Activated CD4-positive, CD25-positive, alpha-beta regulatory T cell treated with anti-CD3 and anti-CD28 coated beads, Interleukin-2, amount 50 U/mL, for 72 hours (primary cell): ENCODE measurements around the gene ARHGAP8.
"Not testable (repeated sequence)": the region's sequence is repeated elsewhere in the genome, so short reads cannot be mapped to it uniquely, and the experiment has no call there.

Source experiments
- DNase-seq: peaks from one replicate; pipeline ENCODE4 v3.0.0; 2021

Gene ARHGAP8

DNA sequence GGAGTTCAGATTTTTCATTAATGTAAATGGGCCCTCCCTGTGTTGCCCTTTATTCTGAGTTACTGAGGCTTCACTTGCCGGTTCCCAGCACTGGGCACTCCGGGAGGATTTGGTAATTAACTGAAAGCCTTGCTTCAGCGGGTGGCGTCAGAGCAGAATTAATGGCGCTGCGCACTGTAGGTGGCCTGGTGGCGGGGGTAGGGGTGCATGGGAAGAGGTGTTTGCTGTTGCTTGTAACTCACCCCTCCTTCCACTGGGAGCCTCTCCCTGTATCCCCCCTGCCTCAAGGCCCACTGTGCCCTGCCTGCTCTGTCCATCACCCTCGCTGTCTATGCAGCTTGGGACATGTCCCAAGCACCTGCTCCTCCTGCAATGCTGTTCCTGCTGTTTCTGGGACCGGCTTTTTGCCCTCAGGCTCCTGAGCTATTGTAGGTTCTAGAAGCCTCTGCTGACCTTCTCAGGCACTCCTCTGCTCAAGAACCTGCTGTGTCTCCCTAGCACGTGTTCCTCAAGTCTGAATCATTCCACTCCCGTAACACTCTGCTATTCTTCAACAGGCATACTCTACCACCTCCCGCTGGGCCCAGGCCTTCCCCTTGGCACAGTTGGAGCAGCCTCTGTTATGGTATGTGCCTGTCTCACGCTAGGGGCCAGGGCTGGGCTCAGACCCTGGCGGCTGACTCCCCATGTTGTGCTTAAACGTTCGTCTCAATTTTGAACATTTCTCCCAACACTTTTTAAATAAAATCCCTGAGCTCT, 24.4 kb downstream of the ARHGAP8 start:
- no peak for DNase-seq

DNA sequence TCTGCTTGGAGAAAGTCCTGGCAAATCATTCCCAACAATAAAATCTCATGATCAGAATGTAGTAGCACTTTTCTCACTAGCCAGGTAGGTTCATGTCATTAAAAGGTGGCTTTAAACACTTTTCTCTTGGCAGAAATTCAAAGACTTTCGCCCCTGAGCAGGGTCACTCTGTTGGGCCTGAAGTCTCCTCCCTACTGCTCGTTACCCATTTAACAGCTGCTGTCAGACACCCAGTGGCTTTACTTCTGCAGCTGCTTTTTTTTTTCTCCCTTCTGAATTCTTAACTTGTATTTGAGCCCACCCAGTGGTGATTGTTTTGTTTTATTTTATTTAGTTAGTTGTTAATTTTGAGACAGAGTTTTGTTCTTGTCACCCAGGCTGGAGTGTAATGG, 25.0 kb downstream of the ARHGAP8 start:
- no peak for DNase-seq

DNA sequence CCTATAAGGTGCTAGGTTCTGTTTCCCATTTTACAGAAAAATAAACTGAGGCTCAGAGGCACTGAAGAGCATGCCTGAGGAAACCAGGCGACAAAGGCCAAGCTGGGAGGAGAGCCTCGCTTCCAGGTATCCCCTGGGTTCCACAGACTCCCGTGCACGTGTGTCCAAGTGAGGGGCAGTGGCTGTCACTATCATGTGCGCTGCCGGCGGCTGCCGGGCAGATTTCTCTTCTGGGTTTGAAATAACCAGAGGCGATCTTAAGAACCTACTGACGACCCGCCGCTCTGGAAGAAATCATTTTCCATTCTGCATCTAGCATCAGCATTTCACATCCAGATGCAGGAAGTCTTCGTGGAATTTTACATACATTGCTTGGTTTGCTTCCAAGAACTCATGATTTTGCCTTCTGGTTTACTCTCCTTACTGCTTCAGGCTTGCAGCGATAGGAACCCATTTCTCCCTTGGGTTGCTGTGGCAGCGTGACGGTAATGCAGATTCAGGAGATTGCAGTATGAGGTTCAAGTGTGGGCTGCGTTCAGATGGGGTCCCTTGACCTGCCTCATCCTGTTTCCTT, 28.6 kb downstream of the ARHGAP8 start:
- no peak for DNase-seq

DNA sequence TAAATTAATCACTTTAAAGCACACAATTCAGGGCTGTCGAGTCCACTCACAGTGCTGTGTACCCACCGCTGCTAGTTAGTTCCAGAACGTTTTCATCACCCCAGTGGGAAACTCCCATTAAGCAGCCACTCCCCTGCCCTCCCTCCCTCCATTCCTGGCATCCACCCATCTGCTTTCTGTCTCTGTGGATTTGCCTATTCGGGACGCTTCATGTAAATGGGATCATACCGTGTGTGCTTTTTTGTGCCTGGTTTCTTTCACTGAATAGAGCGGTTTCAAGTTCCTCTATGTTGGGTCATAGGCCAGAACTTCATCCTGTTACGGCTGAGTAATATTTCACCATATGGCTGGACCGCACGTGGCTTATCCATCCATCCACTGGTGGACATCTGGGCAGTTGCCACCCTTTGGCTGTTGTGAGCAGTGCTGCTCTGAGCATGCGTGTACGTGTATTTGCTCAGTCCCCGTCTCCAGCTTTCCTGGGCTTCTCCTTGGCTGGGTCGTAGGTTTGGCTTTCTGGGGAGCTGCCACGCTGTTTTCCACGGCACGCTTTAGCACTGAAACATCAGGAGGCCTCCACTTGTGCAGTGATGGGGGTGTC, 30.1 kb downstream of the ARHGAP8 start:
- DNase-seq: no peak

DNA sequence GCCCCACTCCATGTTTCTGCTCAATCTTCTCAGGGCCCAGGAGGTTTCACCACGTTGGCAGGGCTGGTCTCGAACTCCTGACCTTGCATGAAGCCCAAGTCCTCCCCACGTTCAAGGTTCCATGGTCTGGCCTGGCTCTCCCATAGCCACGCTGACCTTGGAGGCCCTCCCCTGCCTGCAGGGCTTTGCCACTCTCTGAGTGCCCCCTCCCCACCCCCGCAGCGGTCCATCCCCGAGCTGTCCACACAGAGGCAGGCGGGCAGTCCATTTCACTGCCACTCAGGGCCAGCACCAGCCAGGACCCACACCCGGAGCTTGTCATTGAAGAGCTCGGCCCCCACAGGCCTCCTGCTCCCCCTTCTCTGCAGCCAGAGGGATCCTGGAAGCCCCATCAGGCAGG, 30.7 kb downstream of the ARHGAP8 start:
- DNase-seq: no peak

DNA sequence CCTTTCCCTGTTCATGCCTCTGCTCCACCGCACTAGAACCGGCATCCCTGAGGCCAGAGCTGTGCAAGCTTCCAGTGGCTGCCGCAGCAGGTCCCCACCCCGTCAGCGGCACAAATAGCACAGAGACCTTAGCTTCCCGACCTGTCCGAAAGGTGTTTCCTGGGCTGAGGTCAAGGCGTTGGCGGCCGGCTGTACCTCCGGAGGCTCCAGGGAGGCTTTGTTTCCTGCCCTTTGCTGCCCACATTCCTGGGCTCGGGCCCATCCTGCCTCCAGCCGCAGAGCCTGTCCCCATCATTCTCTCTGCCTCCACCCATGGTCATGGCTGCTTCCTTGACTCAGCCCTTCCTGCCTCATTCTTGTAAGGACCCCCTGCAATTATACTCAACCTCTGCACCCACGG, 31.2 kb downstream of the ARHGAP8 start:
- no peak for DNase-seq

DNA sequence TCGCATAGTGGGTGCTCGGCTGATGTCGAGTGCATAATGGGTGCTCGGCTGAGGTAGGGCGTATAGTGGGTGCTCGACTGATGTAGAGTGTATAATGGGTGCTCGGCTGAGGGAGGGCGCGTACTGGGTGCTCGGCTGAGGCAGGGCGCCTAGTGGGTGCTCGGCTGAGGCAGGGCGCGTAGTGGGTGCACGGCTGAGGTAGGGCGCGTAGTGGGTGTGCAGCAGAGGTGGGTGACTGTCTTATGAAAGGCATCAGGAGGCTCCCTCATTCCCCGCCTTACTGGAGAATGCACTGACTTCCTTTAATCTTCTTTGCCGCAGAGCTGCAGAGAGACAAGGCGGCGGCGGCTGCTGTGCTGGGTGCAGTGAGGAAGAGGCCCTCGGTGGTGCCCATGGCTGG, 33.8 kb downstream of the ARHGAP8 start:
- no peak for DNase-seq

DNA sequence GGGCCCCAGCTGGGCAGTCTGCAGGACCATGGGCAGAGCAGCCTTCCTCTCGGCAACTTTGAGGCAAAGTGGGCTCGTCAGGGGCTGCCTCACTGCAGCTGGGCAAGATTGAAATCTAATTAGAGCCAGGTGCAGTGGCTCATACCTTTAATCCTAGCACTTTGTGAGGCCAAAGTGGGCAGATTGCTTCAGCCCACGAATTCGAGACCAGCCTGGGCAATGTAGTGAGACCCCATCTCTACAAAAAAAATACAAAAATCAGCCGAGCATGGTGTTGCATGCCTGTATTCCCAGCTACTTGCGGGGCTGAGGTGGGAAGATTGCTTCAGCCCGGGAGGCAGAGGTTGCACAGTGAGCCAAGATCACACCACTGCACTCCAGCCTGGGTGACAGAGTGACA, 34.2 kb downstream of the ARHGAP8 start:
- DNase-seq: no peak

DNA sequence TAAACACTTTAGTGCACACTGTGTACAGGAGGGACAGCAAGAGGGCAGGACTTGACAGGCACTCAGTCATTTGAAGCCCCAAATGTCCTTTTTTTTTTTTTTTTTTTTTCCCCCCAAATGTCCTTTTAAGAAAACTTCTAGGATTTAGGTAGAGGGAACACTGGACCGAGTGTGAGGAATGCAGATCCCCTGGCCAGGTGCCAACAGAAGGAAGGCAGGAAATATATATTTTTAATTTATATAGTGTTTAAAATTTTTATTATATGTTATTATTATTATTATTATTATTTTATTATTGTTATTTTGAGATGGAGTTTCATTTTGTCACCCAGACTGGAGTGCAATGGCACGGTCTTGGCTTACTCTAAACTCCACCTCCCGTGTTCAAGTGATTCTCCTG, 35.5 kb downstream of the ARHGAP8 start:
- no peak for DNase-seq

DNA sequence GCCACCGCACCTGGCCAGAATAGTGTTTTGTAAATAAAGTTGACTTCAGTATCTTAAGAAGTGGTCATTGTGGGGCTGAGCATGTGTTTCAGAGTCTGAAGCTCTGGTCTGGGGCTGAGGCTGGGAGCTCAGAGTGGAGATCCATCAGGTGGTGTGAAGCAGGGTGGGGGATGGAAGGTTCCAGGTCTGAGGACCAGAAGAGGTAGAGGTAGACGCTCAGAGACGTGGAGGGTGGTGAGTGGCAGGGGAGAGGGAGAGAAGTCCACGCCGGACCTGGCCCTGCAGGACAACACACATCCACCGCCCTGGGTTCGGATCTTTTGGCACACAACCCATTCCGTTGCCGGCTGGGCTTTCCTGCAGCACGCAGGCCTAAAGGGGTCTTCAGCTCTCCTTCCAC, 40.7 kb downstream of the ARHGAP8 start:
- no peak for DNase-seq

DNA sequence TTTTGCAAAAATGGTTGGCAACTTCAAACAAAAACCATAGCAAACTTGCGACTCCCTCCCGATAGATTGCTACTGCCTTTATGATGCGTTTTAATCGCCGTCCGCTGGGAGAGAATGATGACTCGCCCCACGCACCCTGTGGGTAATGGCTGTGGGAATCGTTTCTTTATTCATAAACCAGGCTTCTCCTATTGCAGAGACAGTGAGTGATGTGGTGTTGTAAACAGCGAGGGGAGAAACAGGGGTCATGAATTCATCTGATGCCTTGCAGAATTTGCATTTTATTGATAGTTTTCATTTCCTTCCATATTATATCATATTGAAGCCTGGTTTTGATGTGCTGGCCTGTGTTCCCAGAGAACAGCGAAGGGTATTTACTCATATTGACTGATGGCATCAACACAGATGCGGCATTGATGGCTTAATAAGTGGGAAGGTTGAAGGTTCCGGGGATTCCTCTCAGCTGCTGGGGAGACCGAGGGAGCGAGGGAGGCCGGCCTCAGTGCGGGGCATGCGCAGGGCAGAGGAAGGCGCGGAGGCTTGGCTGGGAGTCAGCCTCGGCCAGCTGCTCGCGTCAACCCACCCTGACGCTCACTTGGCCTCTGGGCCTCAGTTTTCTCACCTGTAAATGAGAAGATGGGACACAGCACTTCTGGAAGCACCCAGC, 41.3 kb downstream of the ARHGAP8 start:
- DNase-seq: no peak

DNA sequence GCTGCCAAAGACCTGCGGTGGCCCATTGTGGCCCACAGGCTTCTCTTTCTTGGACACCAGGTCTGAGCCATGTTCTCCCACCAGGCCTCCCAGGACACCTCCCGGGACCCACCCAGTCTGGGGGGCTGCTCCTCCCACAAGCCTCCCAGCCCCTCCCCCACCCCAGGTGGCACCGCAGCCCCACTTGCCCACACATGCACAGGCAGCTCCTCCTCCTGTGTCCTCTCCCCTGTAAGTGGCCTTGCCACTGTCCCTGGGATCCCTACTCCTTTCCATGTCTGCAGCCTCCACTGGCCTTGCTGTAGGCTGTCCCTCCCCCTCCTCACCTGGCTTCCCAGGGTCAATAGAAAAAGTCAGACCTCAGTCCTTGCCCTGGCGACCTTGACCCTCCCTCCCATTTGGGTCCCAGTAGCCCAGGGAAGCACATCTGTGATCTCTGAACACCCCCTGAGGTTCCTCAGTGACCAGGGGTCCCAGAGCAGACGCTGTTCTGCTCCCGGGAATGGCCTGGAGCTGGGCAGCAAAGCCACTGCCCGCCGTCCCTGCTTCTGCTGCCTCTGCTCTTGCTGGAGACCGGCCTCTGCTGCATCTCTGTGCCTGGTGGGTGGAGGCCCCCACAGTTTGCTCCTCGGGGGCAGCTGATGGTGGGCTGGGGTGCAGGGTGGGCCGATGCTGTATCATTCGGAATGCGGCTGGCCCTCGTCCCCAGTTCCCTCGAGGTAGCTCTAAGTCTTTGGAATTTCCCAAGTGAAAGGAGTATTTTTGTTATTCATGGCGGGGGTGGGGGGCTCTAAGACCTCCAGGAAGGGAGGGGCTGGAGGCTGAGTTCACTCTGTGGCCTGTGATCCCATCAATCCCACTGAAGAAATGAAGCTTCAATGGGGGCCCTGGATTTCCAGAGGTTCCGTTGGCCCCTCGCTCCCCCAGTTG, 43.6 kb downstream of the ARHGAP8 start:
- no peak for DNase-seq

DNA sequence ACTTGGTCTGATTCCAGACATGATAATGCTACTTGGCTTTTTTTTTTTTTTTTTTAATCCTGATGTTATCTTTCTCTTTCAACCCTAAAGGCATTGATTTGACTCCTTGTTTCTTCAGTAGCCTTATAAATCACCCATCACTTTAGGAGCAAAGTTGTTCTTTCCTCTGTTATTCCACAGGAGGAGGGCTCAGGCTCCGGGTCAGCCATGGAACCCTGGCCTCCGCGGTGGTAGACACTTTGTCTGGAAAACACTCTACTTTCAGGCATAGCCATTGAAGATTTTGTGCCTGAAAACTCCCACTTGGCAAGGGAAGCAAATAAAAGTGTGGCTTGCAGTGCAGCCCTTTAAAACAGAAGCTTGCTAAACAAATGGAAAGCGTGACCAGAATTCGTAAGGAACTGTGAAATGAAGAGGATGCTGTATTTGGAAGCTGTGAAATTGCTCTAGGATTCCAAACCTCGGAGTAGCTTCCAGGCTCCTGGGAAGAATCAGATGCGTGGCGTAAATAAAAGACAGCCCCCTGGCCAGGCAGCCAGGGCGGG, 44.9 kb downstream of the ARHGAP8 start:
- DNase-seq: no peak

DNA sequence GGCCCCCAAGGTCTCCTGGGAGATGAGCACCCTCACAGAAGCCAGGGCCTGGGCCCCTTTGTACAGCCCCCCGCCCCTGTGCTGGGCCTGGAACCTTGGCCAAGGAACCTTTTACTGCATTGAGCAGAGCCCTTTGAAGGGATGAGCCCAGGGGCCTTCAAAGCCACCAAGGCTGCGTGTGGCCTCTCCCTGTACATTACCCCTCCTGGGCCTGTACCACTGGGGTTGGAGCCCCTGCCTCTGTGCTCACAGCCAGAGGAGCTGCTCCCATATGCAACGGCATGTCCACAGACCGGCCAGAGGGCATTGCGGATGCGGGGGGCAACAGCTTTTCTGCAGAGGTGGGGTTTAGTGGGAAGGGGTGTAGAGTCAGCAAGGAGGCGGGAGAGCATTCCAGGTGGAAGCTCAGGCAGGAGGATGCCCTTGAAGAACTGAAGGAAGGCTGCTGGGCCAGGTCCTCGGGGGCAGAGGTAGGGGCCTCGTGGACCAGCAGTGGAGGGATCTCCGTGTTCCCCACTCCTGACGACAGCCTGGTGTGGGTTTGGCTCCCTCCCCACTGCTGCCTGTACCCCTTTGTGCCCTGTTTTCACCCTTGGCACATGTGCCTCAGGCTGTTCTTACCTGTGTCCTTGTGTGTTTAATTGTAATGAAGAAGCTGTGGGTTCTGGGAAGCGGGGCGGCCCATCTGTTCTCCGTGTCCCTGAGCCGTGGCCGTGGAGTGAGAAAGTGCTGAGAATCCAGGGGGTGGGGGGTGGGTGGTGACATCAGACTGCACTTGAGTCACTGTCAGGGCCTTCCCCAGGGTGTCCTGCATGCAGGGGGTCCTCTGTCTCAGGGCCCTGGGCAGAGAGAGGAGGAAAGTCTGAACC, 46.9 kb downstream of the ARHGAP8 start:
- no peak for DNase-seq

DNA sequence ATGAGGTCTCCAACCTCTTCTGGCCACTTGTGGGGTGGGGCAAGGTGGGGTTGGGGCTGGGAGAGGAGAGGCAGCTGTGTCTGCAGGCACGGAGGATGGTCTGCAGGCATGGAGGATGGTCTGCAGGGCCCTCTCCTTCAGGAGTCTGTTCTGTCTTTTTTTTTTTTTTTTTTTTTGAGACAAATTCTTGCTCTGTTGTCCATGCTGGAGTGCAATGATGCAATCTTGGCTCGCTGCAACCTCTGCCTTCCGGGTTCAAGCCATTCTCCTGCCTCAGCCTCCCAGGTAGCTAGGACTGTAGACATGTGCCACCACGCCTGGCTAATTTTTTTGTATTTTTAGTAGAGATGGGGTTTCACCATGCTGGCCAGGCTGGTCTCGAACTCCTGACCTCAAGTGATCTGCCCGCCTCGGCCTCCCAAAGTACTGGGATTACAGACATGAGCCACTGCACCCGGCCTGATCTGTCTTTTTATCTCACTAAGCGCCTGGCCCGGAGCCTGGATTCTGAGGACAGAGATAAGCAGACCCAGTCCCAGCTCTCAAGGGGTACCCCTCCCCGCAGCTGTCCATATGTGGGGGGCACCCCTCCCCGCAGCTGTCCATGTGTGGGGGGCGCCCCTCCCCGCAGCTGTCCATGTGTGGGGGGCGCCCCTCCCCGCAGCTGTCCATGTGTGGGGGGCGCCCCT, 47.7 kb downstream of the ARHGAP8 start:
- not testable (repeated sequence) for DNase-seq

DNA sequence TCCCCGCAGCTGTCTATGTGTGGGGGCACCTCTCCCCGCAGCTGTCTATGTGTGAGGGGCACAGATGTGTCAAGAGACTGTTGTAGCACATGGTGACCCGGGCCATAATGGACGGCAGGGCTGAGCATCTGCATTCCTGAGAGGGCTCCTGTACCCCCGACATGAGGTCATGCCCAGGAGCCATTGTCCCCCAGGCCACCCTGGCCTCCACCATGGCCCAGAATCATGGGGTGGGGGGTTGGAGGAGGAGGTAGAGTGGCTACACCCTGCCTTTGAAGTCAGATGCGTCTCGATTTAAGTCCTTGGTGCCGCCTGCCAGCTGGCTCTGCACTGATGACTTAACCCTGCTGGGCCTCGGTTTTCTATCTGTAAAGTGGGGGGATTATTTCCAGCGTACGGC, 49.1 kb downstream of the ARHGAP8 start:
- no peak for DNase-seq

DNA sequence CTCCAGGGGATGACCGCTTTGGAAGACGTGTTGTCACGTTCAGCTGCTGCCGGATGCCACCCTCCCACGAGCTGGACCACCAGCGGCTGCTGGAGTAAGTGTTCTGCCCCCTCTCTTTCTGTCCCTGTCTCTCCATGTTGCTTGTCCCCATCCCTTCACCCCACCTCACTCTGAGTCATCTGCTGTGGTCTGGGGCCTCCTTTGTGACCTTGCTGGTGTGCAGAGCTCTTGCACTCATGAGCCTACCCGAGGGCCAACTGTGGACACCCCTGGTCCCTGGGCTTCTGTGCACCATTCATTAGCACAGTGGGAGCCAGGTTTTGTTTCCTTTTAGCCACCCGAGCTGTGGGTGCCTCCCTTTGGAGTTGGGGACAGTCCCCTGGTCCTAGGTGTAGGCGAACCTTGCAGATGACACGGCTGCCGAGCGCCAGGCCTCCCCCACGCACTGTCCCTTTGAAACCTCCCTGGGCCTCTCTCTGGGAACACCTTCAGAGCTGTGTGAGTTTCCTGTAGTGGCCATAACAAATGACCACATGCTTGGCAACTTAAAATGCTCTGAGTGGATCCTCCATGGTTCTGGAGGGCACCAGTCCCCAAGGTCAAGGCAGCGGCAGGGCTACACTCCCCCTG, 49.8 kb downstream of the ARHGAP8 start:
- DNase-seq: no peak

DNA sequence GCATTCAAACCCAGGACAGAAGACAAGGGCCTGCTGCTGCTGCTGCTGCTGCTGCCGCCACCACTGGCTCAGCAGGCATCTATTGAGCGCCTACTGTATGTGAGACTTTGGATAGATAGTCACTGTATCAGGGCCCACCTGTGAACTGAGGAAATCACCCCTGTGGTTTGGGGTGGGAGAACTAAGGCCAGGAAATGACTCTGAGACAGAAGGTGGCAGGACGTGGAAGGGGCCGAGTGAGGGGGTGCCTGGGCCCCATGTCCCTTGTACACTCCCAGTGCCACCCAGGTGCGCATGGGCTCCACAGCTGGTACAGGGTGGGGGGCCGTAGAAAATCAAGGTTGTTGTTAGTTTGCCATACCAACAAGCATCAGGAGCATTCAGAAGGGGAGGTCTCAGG, 50.6 kb downstream of the ARHGAP8 start:
- DNase-seq: no peak

DNA sequence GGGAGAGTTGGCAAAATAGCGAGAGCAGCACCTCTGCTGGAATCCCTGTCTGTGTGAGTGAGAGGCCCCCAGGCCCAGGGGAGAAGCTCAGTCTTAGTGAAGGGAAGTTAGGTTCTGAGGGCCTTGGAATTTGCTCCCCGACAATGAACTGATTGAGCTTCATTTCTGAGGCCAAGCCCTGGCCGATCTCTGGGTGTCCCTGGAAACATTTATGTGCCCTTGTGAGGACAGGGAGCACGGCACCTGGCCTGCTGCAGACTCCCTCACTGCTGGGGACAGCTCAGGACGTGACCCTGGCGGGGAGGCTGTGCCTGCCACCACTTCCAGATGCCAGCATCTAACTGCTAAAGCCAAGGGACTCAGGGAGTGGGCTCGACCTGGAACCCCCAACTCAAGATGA, 52.0 kb downstream of the ARHGAP8 start:
- no peak for DNase-seq

DNA sequence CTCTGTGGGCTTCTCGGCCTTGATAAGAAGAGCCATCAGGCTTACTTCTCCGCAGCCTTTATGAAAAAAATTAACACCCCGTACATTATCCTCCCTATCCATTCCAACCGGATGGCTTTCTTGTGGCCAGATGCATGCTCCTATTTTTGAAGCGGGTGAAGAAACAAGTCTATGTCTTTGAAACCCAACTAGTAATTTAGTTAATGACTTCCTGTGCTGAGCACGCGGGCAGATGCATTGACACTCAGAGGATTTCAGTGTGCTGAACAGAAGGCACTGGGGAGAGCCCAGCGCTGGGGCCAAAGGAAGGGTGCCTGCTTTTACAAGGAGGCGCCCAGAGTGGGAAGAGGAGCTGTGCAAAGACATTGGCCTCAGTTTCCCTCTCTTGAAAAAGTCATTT, 53.3 kb downstream of the ARHGAP8 start:
- DNase-seq: no peak

DNA sequence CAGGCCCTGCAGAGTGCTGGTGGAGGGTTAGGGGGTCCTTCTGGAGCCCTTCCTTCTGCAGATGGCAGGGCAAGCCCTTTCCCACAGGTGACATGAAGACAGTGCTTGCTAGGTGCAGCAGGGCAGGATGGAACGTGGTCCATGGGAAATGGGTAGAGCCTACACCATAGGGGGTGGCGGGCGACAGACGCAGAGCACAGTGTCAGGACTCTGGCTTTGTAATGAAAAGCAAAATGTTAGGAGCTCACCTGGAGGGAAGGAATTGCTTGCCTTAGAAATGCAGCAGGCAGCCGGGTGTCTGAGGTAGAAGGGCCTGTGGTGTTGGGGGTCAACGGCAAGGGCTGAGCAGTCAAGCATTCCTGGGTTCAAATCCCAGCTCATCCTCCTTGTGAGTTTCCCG, 54.9 kb downstream of the ARHGAP8 start:
- DNase-seq: no peak
